HG03196 (cell line): Measurements from ENCODE around the gene HMGCS2.
"Not testable (repeated sequence)": the region's sequence is repeated elsewhere in the genome, so short reads cannot be mapped to it uniquely, and the experiment has no call there.

Source experiments
- ATAC-seq: cut with Tn5 transposase; IDR thresholded peaks from one replicate; pipeline ENCODE4 v1.9.1; 2021; ENCODE audit not compliant: unreplicated experiment

Gene HMGCS2

GRCh38 chr1:119731741-119732430, 36.8 kb downstream of the HMGCS2 start:
- ATAC-seq: no peak

- no peak for ATAC-seq
These were observed 37.6 kb downstream of the HMGCS2 start for GRCh38 chr1:119731060-119731459.

GRCh38 chr1:119729044-119729443, 39.7 kb downstream of the HMGCS2 start:
- ATAC-seq: no peak

GRCh38 chr1:119727991-119728390, 40.7 kb downstream of the HMGCS2 start:
- ATAC-seq: no peak

- ATAC-seq: no peak
These were observed 43.1 kb downstream of the HMGCS2 start for GRCh38 chr1:119725626-119726025.

DNA sequence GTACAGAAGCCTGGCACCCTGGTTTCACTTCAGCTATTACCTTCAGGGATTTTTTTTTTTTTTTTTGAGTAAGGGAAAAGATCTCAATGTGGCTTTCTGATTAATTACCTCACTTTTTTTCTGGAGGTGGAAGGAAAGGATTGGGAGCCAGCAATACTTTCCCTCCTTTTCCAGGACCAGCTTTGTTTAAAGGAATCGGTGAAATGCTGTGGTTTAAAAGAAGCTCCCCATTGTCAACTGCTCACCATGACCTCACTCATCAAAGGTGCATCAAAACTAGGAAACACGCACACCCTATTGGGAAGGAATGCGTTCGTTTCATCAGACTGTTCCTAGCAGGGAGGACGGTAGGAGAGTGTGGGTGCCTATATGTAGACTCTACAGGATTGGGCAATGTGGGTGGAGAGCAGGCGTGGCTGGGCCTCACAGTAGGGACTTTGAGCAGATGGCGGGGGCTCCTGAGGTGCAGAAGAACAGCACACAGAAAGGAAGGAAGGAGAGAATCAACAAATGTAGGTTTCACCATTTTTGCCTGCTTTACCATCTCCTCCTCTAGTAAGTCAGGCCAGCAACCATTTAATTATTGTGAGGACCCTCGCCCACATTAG, 44.0 kb downstream of the HMGCS2 start:
- ATAC-seq: no peak

- ATAC-seq: no peak
These were observed 46.8 kb downstream of the HMGCS2 start for GRCh38 chr1:119721896-119722295.

- no peak for ATAC-seq
These were observed 47.8 kb downstream of the HMGCS2 start for GRCh38 chr1:119720866-119721440.

- ATAC-seq: no peak
These were observed 49.7 kb downstream of the HMGCS2 start for GRCh38 chr1:119718972-119719371.

- ATAC-seq: no peak
These were observed 50.3 kb downstream of the HMGCS2 start for GRCh38 chr1:119718409-119718808.

GRCh38 chr1:119715542-119715941, 53.2 kb downstream of the HMGCS2 start:
- ATAC-seq: no peak

GRCh38 chr1:119714583-119714982, 54.1 kb downstream of the HMGCS2 start:
- no peak for ATAC-seq

DNA sequence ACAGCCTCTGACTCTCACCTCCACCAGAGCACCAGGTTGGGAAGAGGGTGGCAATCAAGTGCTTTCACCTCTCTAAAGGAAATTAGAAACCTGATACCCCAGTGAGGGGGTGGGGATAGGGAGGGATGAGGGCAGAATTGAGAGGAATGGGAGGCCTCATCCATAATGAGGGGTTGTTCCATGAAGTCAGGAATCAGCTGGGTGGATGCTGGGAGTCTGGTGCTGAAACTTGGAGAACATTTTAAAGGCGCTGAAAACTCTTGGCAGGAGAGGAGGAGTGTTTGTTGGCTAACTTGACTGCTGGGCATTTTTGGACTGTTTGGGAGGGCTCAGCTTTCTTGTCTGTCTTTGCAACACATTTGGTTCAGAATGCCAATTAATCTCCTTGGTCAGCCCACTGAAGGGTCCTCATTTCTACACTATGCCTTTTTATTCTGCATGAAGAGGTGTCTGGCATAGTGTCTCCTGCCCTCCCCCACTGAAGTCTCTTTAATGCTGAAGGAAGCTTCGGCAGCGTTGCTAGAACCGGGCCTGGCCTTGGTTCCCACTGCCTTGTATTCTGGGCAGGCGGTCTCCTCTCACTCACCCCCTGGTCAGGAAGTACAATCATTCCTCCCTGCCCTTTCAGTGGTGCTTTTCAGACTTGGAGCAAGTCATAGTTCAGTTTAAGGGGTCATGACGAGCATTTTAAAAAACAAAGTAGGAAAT, 54.8 kb downstream of the HMGCS2 start:
- ATAC-seq: no peak

GRCh38 chr1:119713039-119713748, 55.5 kb downstream of the HMGCS2 start:
- no peak for ATAC-seq

- no peak for ATAC-seq
These were observed 56.2 kb downstream of the HMGCS2 start for GRCh38 chr1:119712342-119713038.

- ATAC-seq: no peak
These were observed 56.8 kb downstream of the HMGCS2 start, which contains the start of gene PHGDH for GRCh38 chr1:119711804-119712341. Gene PHGDH (plus strand): TSS chr1:119711934. CDS start chr1:119712023, 89 bp downstream.

DNA sequence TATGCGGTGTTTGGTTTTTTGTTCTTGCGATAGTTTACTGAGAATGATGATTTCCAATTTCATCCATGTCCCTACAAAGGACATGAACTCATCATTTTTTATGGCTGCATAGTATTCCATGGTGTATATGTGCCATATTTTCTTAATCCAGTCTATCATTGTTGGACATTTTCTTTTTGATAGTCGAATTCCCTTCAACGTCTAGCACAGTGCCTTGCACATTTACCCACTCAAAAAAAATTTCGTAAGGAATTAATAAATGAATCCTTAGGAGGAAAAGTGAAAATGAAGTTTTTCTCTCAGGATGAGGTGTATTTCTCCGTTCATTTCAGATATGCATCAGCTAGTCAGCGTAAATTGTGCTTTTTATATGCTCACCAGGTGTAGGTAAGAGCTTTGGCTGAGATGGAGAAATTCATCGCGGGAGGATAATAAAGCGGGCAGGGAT, 57.3 kb downstream of the HMGCS2 start:
- not testable (repeated sequence) for ATAC-seq

DNA sequence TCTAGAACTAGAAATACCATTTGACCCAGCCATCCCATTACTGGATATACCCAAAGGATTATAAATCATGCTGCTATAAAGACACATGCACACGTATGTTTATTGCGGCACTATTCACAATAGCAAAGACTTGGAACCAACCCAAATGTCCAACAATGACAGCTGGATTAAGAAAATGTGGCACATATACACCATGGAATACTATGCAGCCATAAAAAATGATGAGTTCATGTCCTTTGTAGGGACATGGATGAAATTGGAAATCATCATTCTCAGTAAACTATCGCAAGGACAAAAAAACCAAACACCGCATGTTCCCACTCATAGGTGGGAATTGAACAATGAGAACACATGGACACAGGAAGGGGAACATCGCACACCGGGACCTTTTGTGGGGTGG, 62.1 kb downstream of the HMGCS2 start:
- ATAC-seq: not testable (repeated sequence)

DNA sequence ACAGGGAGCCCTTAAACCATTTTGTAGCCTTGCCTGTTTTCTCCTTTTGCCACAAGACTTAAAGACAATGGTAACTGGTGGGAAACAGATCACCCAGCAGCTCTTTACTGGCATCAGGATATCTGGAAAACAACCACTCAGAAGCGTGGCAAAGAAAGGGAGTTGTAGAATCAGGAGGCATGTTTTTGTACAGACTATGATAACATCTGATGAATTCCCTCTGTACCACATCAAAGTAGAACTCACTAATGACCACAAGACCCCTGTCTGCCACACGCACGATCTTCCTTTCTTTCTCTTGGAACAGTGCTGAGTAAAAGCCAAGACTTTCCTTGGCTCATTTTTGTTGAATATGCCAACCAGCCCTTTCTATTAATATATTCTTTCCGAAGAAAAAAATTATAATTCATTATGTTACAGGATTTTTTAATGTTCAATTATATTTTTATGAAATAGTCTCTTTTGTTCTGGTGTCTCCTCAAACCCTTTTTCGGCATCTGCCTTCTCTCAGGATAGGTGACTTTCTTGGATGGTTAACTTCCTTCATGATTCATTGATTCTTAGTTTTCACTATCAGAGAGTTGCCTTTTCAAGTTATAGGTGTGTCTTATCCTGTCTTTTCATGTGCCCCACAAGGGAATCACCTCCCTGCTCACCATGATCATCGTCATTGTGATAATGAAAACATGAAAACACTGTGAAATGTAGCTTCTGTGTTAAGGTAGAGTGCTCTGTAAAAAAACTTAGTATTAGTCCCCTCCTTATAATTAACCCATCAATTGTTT, 64.8 kb downstream of the HMGCS2 start:
- no peak for ATAC-seq
